ENCODE results near the gene CMTM7.

CMTM7 gene

DNA sequence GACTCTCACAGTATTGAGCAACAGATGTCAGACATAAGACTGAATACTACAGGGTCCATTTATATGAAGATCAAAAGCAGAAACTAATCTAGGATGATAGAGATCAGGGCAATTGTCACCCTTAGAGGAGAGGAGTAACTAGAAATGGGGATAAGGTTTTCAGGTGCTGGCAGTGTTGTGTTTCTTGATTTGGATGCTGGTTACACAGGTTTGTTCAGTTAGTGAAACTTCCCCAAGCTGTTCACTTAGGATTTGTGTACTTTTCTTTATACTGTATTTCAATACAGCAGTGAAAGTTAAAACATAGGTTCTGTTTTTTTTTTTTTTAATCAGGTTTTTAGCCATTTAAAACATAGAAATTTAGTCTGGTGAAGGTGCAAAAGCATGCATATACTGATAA lies 39.1 kb upstream of the CMTM7 start:
- Histone ChIP-seq H3K4me3 (replicated peaks; ENCODE audit: insufficient read depth, low read length) (no peak overlapping the region), H3K27ac (replicated peaks) (no peak overlapping the region), H3K27me3 (ENCODE audit: insufficient read depth, poor library complexity, severe bottlenecking) (no peaks in the 10 kb centered on the region)
- no peak for DNase-seq (ENCODE audit: low read depth in 1 of 2, low spot score in 1 of 2)
- TF ChIP-seq, protein P1, sequence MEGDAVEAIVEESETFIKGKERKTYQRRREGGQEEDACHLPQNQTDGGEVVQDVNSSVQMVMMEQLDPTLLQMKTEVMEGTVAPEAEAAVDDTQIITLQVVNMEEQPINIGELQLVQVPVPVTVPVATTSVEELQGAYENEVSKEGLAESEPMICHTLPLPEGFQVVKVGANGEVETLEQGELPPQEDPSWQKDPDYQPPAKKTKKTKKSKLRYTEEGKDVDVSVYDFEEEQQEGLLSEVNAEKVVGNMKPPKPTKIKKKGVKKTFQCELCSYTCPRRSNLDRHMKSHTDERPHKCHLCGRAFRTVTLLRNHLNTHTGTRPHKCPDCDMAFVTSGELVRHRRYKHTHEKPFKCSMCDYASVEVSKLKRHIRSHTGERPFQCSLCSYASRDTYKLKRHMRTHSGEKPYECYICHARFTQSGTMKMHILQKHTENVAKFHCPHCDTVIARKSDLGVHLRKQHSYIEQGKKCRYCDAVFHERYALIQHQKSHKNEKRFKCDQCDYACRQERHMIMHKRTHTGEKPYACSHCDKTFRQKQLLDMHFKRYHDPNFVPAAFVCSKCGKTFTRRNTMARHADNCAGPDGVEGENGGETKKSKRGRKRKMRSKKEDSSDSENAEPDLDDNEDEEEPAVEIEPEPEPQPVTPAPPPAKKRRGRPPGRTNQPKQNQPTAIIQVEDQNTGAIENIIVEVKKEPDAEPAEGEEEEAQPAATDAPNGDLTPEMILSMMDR (IDR thresholded peaks at IDR 0.05; ENCODE audit: insufficient read depth, low read length), result no peak
- TF ChIP-seq GABPA (IDR thresholded peaks at IDR 0.05; ENCODE audit: low read depth) (no peak), POLR2AphosphoS5 (IDR thresholded peaks at IDR 0.05; ENCODE audit: low read depth) (no peak), SPI1 (IDR thresholded peaks at IDR 0.05; ENCODE audit: borderline replicate concordance, low read depth) (no peak; the same call in 1 of the 2 replicates)
- TF ChIP-seq, protein P2, sequence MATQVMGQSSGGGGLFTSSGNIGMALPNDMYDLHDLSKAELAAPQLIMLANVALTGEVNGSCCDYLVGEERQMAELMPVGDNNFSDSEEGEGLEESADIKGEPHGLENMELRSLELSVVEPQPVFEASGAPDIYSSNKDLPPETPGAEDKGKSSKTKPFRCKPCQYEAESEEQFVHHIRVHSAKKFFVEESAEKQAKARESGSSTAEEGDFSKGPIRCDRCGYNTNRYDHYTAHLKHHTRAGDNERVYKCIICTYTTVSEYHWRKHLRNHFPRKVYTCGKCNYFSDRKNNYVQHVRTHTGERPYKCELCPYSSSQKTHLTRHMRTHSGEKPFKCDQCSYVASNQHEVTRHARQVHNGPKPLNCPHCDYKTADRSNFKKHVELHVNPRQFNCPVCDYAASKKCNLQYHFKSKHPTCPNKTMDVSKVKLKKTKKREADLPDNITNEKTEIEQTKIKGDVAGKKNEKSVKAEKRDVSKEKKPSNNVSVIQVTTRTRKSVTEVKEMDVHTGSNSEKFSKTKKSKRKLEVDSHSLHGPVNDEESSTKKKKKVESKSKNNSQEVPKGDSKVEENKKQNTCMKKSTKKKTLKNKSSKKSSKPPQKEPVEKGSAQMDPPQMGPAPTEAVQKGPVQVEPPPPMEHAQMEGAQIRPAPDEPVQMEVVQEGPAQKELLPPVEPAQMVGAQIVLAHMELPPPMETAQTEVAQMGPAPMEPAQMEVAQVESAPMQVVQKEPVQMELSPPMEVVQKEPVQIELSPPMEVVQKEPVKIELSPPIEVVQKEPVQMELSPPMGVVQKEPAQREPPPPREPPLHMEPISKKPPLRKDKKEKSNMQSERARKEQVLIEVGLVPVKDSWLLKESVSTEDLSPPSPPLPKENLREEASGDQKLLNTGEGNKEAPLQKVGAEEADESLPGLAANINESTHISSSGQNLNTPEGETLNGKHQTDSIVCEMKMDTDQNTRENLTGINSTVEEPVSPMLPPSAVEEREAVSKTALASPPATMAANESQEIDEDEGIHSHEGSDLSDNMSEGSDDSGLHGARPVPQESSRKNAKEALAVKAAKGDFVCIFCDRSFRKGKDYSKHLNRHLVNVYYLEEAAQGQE (IDR thresholded peaks at IDR 0.05; ENCODE audit: insufficient replicate concordance, low read depth), result no peak

DNA sequence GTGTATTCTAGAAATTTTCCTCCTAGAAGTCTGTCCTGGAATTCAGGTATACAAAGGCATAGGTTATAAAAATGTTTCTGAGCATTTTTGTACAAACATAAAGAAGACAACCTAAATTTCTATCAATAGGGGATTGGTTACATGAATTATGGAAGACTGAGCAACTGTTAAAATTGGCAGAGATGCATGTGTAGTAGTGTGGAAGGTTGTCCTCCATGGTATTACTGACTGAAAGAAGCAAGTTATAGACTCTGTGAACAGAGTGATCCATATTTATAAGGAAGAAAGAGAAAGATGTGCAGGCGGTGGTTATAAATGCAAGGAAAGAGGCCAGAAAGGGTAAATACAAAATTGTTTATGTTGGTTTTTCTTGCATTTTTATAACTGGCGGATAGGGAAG lies 38.3 kb upstream of the CMTM7 start:
- DNase-seq (ENCODE audit: low read depth in 1 of 2, low spot score in 1 of 2), result no peak
- Histone ChIP-seq H3K4me3 (replicated peaks; ENCODE audit: insufficient read depth, low read length) (no peak overlapping the region), H3K27ac (replicated peaks) (no peak overlapping the region)

DNA sequence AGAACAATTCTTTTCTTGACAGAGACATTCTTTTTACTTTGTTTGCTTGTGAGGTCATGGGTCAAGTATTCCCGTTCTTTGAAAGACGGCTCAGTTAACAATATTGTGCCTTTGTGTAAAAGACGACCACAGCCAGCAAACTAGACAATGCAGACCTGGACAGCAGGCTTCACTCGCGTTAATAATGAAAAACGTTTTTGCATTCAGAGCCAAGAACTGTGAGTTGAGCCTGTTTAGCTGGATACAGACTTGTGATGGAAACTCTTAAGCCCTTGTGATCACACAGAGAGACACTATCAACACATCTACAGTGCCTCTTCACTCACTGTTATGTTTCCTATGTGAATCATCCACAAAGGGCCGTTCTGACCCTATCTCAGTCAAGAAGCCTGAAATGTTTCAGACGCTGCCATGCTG lies 37.3 kb upstream of the CMTM7 start:
- H3K27ac ChIP-seq (replicated peaks), result no peak overlapping the region
- H3K27me3 ChIP-seq (ENCODE audit: insufficient read depth, poor library complexity, severe bottlenecking), result no peaks in the 10 kb centered on the region
- no peak overlapping the region for H3K4me3 ChIP-seq (replicated peaks; ENCODE audit: insufficient read depth, low read length)
- no peak for DNase-seq (ENCODE audit: low read depth in 1 of 2, low spot score in 1 of 2)
- TF ChIP-seq, protein P1 (IDR thresholded peaks at IDR 0.05; ENCODE audit: insufficient read depth, low read length), result no peak
- no peak for TF ChIP-seq GABPA (IDR thresholded peaks at IDR 0.05; ENCODE audit: low read depth)
- TF ChIP-seq, protein P2 (IDR thresholded peaks at IDR 0.05; ENCODE audit: insufficient replicate concordance, low read depth), result no peak
- TF ChIP-seq SPI1 (IDR thresholded peaks at IDR 0.05; ENCODE audit: borderline replicate concordance, low read depth), result no peak
- TF ChIP-seq POLR2AphosphoS5 (IDR thresholded peaks at IDR 0.05; ENCODE audit: low read depth), result no peak

More for the DNA sequence above, 38.3 kb upstream of the CMTM7 start:
- no peaks in the 10 kb centered on the region for H3K27me3 ChIP-seq (ENCODE audit: insufficient read depth, poor library complexity, severe bottlenecking)
- TF ChIP-seq, protein P2 (IDR thresholded peaks at IDR 0.05; ENCODE audit: insufficient replicate concordance, low read depth), result no peak
- TF ChIP-seq SPI1 (IDR thresholded peaks at IDR 0.05; ENCODE audit: borderline replicate concordance, low read depth) (no peak), POLR2AphosphoS5 (IDR thresholded peaks at IDR 0.05; ENCODE audit: low read depth) (no peak), GABPA (IDR thresholded peaks at IDR 0.05; ENCODE audit: low read depth) (no peak)
- TF ChIP-seq, protein P1 (IDR thresholded peaks at IDR 0.05; ENCODE audit: insufficient read depth, low read length), result no peak
